Chondrocyte (in vitro differentiated cells): ENCODE measurements around the gene PFN1. TPM values are rescaled to one million over a fixed set of nuclear protein-coding genes. Genes with fewer than 3 reads are reported as not detected.

Experiments
- DNase-seq: peaks from one replicate; pipeline ENCODE4 v3.0.0; 2021; ENCODE audit warnings: mixed read lengths, low spot score
- H3K27ac Mint-ChIP-seq: one replicate; pipeline ENCODE4 v1.8.0; 2021; ENCODE audit warnings: mild to moderate bottlenecking, moderate library complexity, mixed read lengths; ENCODE audit not compliant: unreplicated experiment
- H3K27me3 Mint-ChIP-seq: 2 replicates; pipeline ENCODE4 v1.8.0; 2021; ENCODE audit warnings: low read depth, mixed read lengths
- H3K36me3 Mint-ChIP-seq: 2 replicates; pipeline ENCODE4 v1.8.0; 2021; ENCODE audit warnings: low read depth, mixed read lengths
- H3K4me1 Mint-ChIP-seq: 2 replicates; pipeline ENCODE4 v1.8.0; 2021; ENCODE audit warnings: low read depth, mild to moderate bottlenecking, mixed read lengths
- H3K4me3 Mint-ChIP-seq: one replicate; pipeline ENCODE4 v1.8.0; 2021; ENCODE audit warnings: mild to moderate bottlenecking, moderate library complexity, mixed read lengths; ENCODE audit not compliant: unreplicated experiment
- H3K9me3 Mint-ChIP-seq: 2 replicates; pipeline ENCODE4 v1.8.0; 2021; ENCODE audit warnings: low read depth, mixed read lengths
- CTCF ChIP-seq: fragments of 200-600 bp; sonication (generic); IDR thresholded peaks from 2 replicates; pipeline ENCODE4 v1.5.0; 2021; ENCODE audit warnings: antibody characterized with exemption, mild to moderate bottlenecking, moderate library complexity
- total RNA-seq: library from RNA; stranded (reverse); gene quantifications from 3 replicates; pipeline ENCODE4 v1.2.1, GENCODE V29; 2021

PFN1 gene
- total RNA-seq, 1 donor from 2014 or later, result 766 TPM

GRCh38 chr17:4986951-4987766 lies 38.8 kb upstream of the PFN1 start, which contains the start of gene CAMTA2:
CAMTA2 (minus strand) TSS chr17:4987675; CDS start chr17:4986222, 1,453 bp downstream.
- peak; percentile 94 for TF ChIP-seq CTCF
- Mint-ChIP-seq H3K4me3 (peak within 1 kb of the TSS; percentile 88), H3K27ac (peak within 1 kb of the TSS; percentile 86), H3K4me1 (peaks cover 34% of the 10 kb centered on the region), H3K27me3 (no peaks in the 10 kb centered on the region), H3K36me3 (peaks cover 6% of the 10 kb centered on the region), H3K9me3 (no peaks in the 10 kb centered on the region)
- no peak for DNase-seq

DNA sequence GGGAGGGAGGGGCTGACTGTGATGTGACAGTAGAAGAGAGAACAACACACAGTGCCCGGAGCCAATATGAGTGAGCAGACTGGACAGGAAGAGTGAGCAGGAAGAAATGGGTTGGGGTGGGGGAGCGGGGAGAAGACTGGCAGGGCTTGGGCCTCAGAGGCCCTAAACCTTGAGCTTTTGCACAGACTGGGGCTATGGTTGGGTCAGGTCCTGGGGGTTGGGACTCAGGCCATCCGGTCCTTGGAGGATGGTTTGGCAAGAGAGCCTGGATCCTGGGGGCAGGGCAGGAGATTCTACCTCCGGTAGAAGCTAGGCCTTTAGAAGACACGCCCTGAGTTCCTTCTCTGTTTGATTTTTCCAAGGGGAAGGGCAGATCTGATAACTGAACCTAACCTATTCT lies 38.1 kb upstream of the PFN1 start:
- no peaks in the 10 kb centered on the region for H3K27me3 Mint-ChIP-seq
- peak overlapping the region; percentile 88 for H3K4me3 Mint-ChIP-seq
- peak overlapping the region; percentile 78 for H3K27ac Mint-ChIP-seq
- DNase-seq, result no peak
- peaks cover 6% of the 10 kb centered on the region for H3K36me3 Mint-ChIP-seq
- TF ChIP-seq CTCF, result no peak
- no peaks in the 10 kb centered on the region for H3K9me3 Mint-ChIP-seq
- peaks cover 34% of the 10 kb centered on the region for H3K4me1 Mint-ChIP-seq

- Mint-ChIP-seq H3K9me3 (no peaks in the 10 kb centered on the region), H3K4me1 (peaks cover 19% of the 10 kb centered on the region), H3K27ac (no peak overlapping the region), H3K4me3 (no peak overlapping the region), H3K36me3 (peaks cover 20% of the 10 kb centered on the region), H3K27me3 (no peaks in the 10 kb centered on the region)
- DNase-seq, result no peak
- TF ChIP-seq CTCF, result no peak
These were observed 34.0 kb upstream of the PFN1 start for GRCh38 chr17:4982305-4982704.

- no peaks in the 10 kb centered on the region for H3K27me3 Mint-ChIP-seq
- peaks cover 8% of the 10 kb centered on the region for H3K4me1 Mint-ChIP-seq
- peak overlapping the region; percentile 47 for H3K27ac Mint-ChIP-seq
- peak; percentile 83 for TF ChIP-seq CTCF
- DNase-seq, result no peak
- H3K36me3 Mint-ChIP-seq, result peaks cover 20% of the 10 kb centered on the region
- no peaks in the 10 kb centered on the region for H3K9me3 Mint-ChIP-seq
- no peak overlapping the region for H3K4me3 Mint-ChIP-seq
These were observed 32.4 kb upstream of the PFN1 start for GRCh38 chr17:4980644-4981216.

DNA sequence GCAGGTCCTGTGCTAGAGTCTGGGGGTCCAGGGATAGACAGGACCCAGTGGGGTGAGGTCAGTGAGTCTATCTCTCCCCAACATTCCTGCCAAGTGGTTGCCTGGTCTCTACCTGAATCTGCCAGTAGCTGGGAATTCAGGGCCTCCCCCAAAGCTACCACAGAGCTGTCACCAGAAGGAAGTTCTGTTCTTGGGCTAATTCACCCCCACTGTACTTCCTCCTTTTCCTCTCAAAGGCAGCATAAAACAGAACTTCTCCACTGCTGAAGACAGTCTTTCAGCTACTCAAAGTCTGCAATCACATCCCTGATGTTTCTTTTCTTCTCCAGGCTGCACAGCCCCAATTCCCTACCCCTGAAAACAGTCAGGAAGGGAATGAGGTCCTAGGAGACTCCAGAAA lies 30.4 kb upstream of the PFN1 start:
- Mint-ChIP-seq H3K4me3 (no peak overlapping the region), H3K27ac (no peak overlapping the region), H3K27me3 (no peaks in the 10 kb centered on the region), H3K9me3 (no peaks in the 10 kb centered on the region), H3K36me3 (peaks cover 26% of the 10 kb centered on the region), H3K4me1 (peaks cover 16% of the 10 kb centered on the region)
- TF ChIP-seq CTCF, result no peak
- no peak for DNase-seq
